SK-N-SH (cell line): Measurements from ENCODE around the gene PLCG2. TPM values are rescaled to one million over a fixed set of nuclear protein-coding genes. Genes with fewer than 3 reads are reported as not detected.

Experiments used
- CTCF ChIA-PET: fragments of 300-600, 350-600 bp; formaldehyde crosslinking; extraction: SDS; loops from one replicate; lab custom pipeline; 2021; lab: Yijun Ruan, JAX
- POLR2A ChIA-PET: fragments of 350-600 bp; sonication (Branson Sonifier 250); formaldehyde crosslinking; extraction: SDS; loops from one replicate; lab custom pipeline; 2020; ENCODE audit warnings: antibody characterized with exemption, inconsistent platforms; lab: Yijun Ruan, JAX
- DNase-seq: peaks from one replicate; pipeline ENCODE4 v3.0.0; 2012
- H2AFZ ChIP-seq: fragments of 200-600 bp; sonication (generic); 2 replicates; pipeline ENCODE4 v1.8.1; 2016; ENCODE audit warnings: antibody characterized with exemption, mild to moderate bottlenecking, low read depth
- H3F3A ChIP-seq: fragments of 200-600 bp; sonication (generic); replicated peaks from 2 replicates; pipeline ENCODE3; 2016; ENCODE audit warnings: antibody characterized with exemption, mild to moderate bottlenecking; ENCODE audit not compliant: insufficient read depth
- H3K27ac ChIP-seq, 2 experiments: fragments of 200-500 bp in 1 of 2; fragments of 200-600 bp in 1 of 2; sonication (Bioruptor generic) in 1 of 2; sonication (generic), shearing (Covaris generic) in 1 of 2; 2 replicates each; pipeline versions ENCODE4 v1.5.1 to v1.6.1; 2014 to 2016; ENCODE audit warnings: low read depth in 2 of 2, inconsistent platforms in 1 of 2, low read length in 1 of 2, mild to moderate bottlenecking in 1 of 2, mixed read lengths in 1 of 2
- H3K27me3 ChIP-seq: fragments of 200-600 bp; sonication (generic), shearing (Covaris generic); 2 replicates; pipeline ENCODE4 v1.6.1; 2016; ENCODE audit warnings: mixed run types; ENCODE audit not compliant: insufficient read depth
- H3K36me3 ChIP-seq, 2 experiments: fragments of 200-500 bp in 1 of 2; fragments of 200-600 bp in 1 of 2; sonication (Bioruptor generic) in 1 of 2; sonication (generic) in 1 of 2; replicated peaks in 1 of 2; 2 replicates each; pipeline versions ENCODE3 to v1.5.1; 2014 to 2016; ENCODE audit warnings: low read length in 1 of 2, mild to moderate bottlenecking in 1 of 2; ENCODE audit not compliant: insufficient read depth in 2 of 2, control insufficient read depth in 1 of 2
- H3K4me1 ChIP-seq, 2 experiments: fragments of 200-500 bp in 1 of 2; fragments of 200-600 bp in 1 of 2; sonication (Bioruptor generic) in 1 of 2; sonication (generic), shearing (Covaris generic) in 1 of 2; 2 replicates each; pipeline versions ENCODE4 v1.5.1 to v1.6.1; 2014 to 2016; ENCODE audit warnings: low read depth in 1 of 2, low read length in 1 of 2, mixed run types in 1 of 2; ENCODE audit not compliant: insufficient read depth in 2 of 2, control insufficient read depth in 1 of 2
- H3K4me2 ChIP-seq: fragments of 200-600 bp; sonication (generic), shearing (Covaris generic); 2 replicates; pipeline ENCODE4 v1.6.1; 2017; ENCODE audit warnings: mixed run types
- H3K4me3 ChIP-seq, 2 experiments: fragments of 200-500 bp in 1 of 2; fragments of 200-600 bp in 1 of 2; sonication (Bioruptor generic) in 1 of 2; sonication (generic), shearing (Covaris generic) in 1 of 2; 2 replicates each; pipeline versions ENCODE4 v1.5.1 to v1.8.1; 2014 to 2016; ENCODE audit warnings: low read depth in 2 of 2, inconsistent platforms in 1 of 2, low read length in 1 of 2, mild to moderate bottlenecking in 1 of 2, mixed read lengths in 1 of 2, moderate library complexity in 1 of 2
- H3K79me2 ChIP-seq: fragments of 200-600 bp; sonication (generic); 2 replicates; pipeline ENCODE4 v1.8.1; 2017; ENCODE audit warnings: mild to moderate bottlenecking; ENCODE audit not compliant: insufficient read depth
- H3K9ac ChIP-seq: fragments of 200-600 bp; sonication (generic); 2 replicates; pipeline ENCODE4 v1.6.1; 2017; ENCODE audit warnings: mixed run types
- H3K9me2 ChIP-seq: fragments of 200-600 bp; sonication (generic); 2 replicates; pipeline ENCODE4 v1.6.1; 2017; ENCODE audit warnings: mixed run types
- H3K9me3 ChIP-seq: fragments of 200-600 bp; sonication (generic); 2 replicates; pipeline ENCODE4 v1.6.1; 2017; ENCODE audit warnings: mixed run types, mild to moderate bottlenecking, moderate library complexity
- H4K20me1 ChIP-seq: fragments of 200-600 bp; sonication (generic); 2 replicates; pipeline ENCODE4 v1.6.1; 2017; ENCODE audit warnings: mild to moderate bottlenecking, mixed run types; ENCODE audit not compliant: insufficient read depth
- CHD2 ChIP-seq: fragments of 150-350 bp; IDR thresholded peaks from 2 replicates; pipeline ENCODE4 v1.6.1; 2018; ENCODE audit warnings: low read length; ENCODE audit not compliant: partially characterized antibody
- CTCF ChIP-seq: fragments of 200-600 bp; sonication (generic); IDR thresholded peaks from 2 replicates; pipeline ENCODE4 v1.6.1; 2017; ENCODE audit warnings: antibody characterized with exemption, mild to moderate bottlenecking, moderate library complexity
- ELF1 ChIP-seq: IDR thresholded peaks from 2 replicates; pipeline ENCODE4 v1.4.0; 2012
- EZH2phosphoT487 ChIP-seq: fragments of 200-600 bp; sonication (generic); IDR thresholded peaks from 2 replicates; pipeline ENCODE4 v1.6.1; 2017; ENCODE audit warnings: low read depth, mixed run types, mild to moderate bottlenecking, antibody characterized with exemption, moderate library complexity, borderline replicate concordance
- FOSL2 ChIP-seq: IDR thresholded peaks from 2 replicates; pipeline ENCODE4 v1.4.0; 2012; ENCODE audit warnings: low read depth, mild to moderate bottlenecking, moderate library complexity, borderline replicate concordance
- FOXM1 ChIP-seq: IDR thresholded peaks from 2 replicates; pipeline ENCODE4 v1.4.0; 2012; ENCODE audit warnings: low read depth, mild to moderate bottlenecking
- GABPA ChIP-seq: IDR thresholded peaks from 2 replicates; pipeline ENCODE4 v1.4.0; 2012; ENCODE audit warnings: low read depth, mild to moderate bottlenecking
- GATA2 ChIP-seq: sonication (generic); formaldehyde crosslinking; IDR thresholded peaks from 2 replicates; pipeline ENCODE4 v1.5.0; 2020; ENCODE audit warnings: mild to moderate bottlenecking, missing genetic modification reagents
- MEF2A ChIP-seq: IDR thresholded peaks from 2 replicates; pipeline ENCODE4 v1.4.0; 2012; ENCODE audit warnings: low read depth, borderline replicate concordance
- PBX3 ChIP-seq: IDR thresholded peaks from 2 replicates; pipeline ENCODE4; 2012
- RCOR1 ChIP-seq: fragments of 150-350 bp; IDR thresholded peaks from 2 replicates; pipeline ENCODE4 v1.6.1; 2017; ENCODE audit warnings: antibody characterized with exemption, low read length
- TCF12 ChIP-seq: IDR thresholded peaks from 2 replicates; pipeline ENCODE4 v1.4.0; 2012
- TEAD4 ChIP-seq: IDR thresholded peaks from 2 replicates; pipeline ENCODE4 v1.4.0; 2012; ENCODE audit warnings: mild to moderate bottlenecking, borderline replicate concordance; ENCODE audit not compliant: insufficient read depth
- WGBS: methylation state at CpG from one replicate; pipeline ENCODE4 v1.1.6; 2017; ENCODE audit warnings: low lambda C conversion rate; 5-methylcytosine and 5-hydroxymethylcytosine counted together
- polyA plus RNA-seq, 3 experiments: library from polyadenylated mRNA; depleted of rRNA; stranded (reverse); fragments of >200 nt; gene quantifications; 2 replicates each; pipeline ENCODE4 v1.2.3, GENCODE V29; 2012
- TF ChIP-seq, protein P1 (sequence below): IDR thresholded peaks from 2 replicates; pipeline ENCODE4 v1.4.0; 2012; ENCODE audit warnings: low read depth
- TF ChIP-seq, protein P2 (sequence below): IDR thresholded peaks from 2 replicates; pipeline ENCODE4 v1.4.0; 2012; ENCODE audit warnings: low read depth, borderline replicate concordance
- TF ChIP-seq, protein P3 (sequence below): fragments of 150-350 bp; IDR thresholded peaks from 2 replicates; pipeline ENCODE4 v1.6.1; 2016; ENCODE audit warnings: mild to moderate bottlenecking, low read depth, low read length

PLCG2 gene
- polyA plus RNA-seq, 1 of the 3 experiments (the other 2 are of a cell fraction), result 0.23 TPM

DNA sequence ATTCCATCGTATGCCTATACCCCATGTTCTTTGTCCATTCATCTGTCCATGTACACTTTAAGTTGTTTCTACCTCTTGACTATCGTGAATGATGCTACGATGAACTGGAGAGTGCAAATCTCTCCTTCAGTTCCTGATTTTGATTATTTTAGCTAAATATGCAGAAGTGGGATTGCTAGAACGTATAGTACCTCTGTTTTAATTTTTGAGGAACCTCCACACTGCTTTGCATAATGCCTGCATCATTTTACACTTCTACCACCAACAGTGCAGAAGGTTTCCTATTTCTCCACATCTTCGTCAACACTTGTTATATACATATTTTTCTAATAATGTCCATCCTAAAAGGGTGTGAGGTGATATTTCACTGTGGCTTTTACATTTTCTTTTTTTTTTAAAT, 188.3 kb downstream of the PLCG2 start:
- Histone ChIP-seq H3F3A (no peaks in the 10 kb centered on the region), H2AFZ (no peak overlapping the region), H3K9me2 (no peaks in the 10 kb centered on the region), H3K36me3 (no peaks in the 10 kb centered on the region), H3K27ac (no peak overlapping the region), H3K79me2 (no peaks in the 10 kb centered on the region), H3K27me3 (no peaks in the 10 kb centered on the region; the same call in 1 of the 2 replicates), H4K20me1 (no peaks in the 10 kb centered on the region), H3K4me1 (no peaks in the 10 kb centered on the region), H3K4me2 (no peak overlapping the region), H3K4me3 (no peak overlapping the region), H3K9ac (no peak overlapping the region)
- ChIA-PET CTCF (no interaction called here), POLR2A (no interaction called here)
- WGBS, result 25% methylated on average over 5 of the region's 5 CpGs
- no peak for DNase-seq
- TF ChIP-seq, protein P1, sequence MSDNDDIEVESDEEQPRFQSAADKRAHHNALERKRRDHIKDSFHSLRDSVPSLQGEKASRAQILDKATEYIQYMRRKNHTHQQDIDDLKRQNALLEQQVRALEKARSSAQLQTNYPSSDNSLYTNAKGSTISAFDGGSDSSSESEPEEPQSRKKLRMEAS, result no peak
- no peak for TF ChIP-seq TCF12
- TF ChIP-seq FOSL2, result no peak
- TF ChIP-seq MEF2A, result no peak
- TF ChIP-seq CTCF, result no peak
- TF ChIP-seq PBX3, result no peak
- TF ChIP-seq, protein P2, sequence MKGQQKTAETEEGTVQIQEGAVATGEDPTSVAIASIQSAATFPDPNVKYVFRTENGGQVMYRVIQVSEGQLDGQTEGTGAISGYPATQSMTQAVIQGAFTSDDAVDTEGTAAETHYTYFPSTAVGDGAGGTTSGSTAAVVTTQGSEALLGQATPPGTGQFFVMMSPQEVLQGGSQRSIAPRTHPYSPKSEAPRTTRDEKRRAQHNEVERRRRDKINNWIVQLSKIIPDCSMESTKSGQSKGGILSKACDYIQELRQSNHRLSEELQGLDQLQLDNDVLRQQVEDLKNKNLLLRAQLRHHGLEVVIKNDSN, result no peak
- TF ChIP-seq TEAD4, result no peak
- TF ChIP-seq EZH2phosphoT487, result no peak
- no peak for TF ChIP-seq FOXM1
- no peak for TF ChIP-seq GATA2 (CRISPR knock-in tag)
- TF ChIP-seq, protein P3, sequence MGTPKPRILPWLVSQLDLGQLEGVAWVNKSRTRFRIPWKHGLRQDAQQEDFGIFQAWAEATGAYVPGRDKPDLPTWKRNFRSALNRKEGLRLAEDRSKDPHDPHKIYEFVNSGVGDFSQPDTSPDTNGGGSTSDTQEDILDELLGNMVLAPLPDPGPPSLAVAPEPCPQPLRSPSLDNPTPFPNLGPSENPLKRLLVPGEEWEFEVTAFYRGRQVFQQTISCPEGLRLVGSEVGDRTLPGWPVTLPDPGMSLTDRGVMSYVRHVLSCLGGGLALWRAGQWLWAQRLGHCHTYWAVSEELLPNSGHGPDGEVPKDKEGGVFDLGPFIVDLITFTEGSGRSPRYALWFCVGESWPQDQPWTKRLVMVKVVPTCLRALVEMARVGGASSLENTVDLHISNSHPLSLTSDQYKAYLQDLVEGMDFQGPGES, result no peak
- no peak for TF ChIP-seq CHD2
- TF ChIP-seq ELF1, result no peak
- no peak for TF ChIP-seq GABPA
- no peak for TF ChIP-seq RCOR1
- TF ChIP-seq, all 33 proteins: peak for 0
- no peaks in the 10 kb centered on the region for H3K9me3 ChIP-seq
